Thymus (tissue), 11 donors: Measurements from ENCODE around the gene ABLIM2. TPM values are rescaled to one million over a fixed set of nuclear protein-coding genes. Genes with fewer than 3 reads are reported as not detected.

Experiments
- DNase-seq, 9 donors: peaks; one replicate each; pipeline ENCODE4 v3.0.0-alpha.2; 2013; ENCODE audit warnings: low spot score in 9 of 9, low read depth in 6 of 9, missing footprints in 1 of 9
- H3K27ac ChIP-seq, 2 donors: one replicate each; pipeline ENCODE4 v1.5.1; 2013; ENCODE audit warnings: control low read depth in 1 of 2, low read depth in 1 of 2, low read length in 1 of 2, mild to moderate bottlenecking in 1 of 2, moderate library complexity in 1 of 2
- H3K27me3 ChIP-seq, 2 donors: one replicate each; pipeline ENCODE4 v1.5.1; 2013; ENCODE audit warnings: low read length in 1 of 2; ENCODE audit not compliant: control insufficient read depth in 2 of 2, insufficient read depth in 1 of 2
- H3K36me3 ChIP-seq, 2 donors: one replicate each; pipeline ENCODE4 v1.5.1; 2013; ENCODE audit warnings: low read length in 1 of 2, mild to moderate bottlenecking in 1 of 2, moderate library complexity in 1 of 2; ENCODE audit not compliant: control insufficient read depth in 2 of 2, insufficient read depth in 2 of 2
- H3K4me1 ChIP-seq, 2 donors: one replicate each; pipeline ENCODE4 v1.5.1; 2013; ENCODE audit warnings: low read length in 2 of 2; ENCODE audit not compliant: control insufficient read depth in 2 of 2, insufficient read depth in 2 of 2
- H3K4me3 ChIP-seq, 2 donors: one replicate each; pipeline ENCODE4 v1.5.1; 2013; ENCODE audit warnings: low read length in 2 of 2, control low read depth in 1 of 2, mild to moderate bottlenecking in 1 of 2
- H3K9me3 ChIP-seq, 2 donors: one replicate each; pipeline ENCODE4 v1.5.1; 2013; ENCODE audit warnings: low read length in 1 of 2, mild to moderate bottlenecking in 1 of 2; ENCODE audit not compliant: control insufficient read depth in 2 of 2, insufficient read depth in 1 of 2
- WGBS: extraction: QIAGEN DNeasy Blood & Tissue Kit; methylation state at CpG from one replicate; pipeline ENCODE4 v1.1.7; 2013; 5-methylcytosine and 5-hydroxymethylcytosine counted together
- polyA plus RNA-seq: library from polyadenylated mRNA; stranded (reverse); fragments of 200-250 nt; gene quantifications from one replicate; pipeline ENCODE4 v1.2.3, GENCODE V29; 2013
- total RNA-seq: library from RNA; stranded (reverse); fragments of 120-200 nt; gene quantifications from one replicate; pipeline ENCODE4 v1.2.4, GENCODE V29; 2013
- donor health status: healthy.

The ABLIM2 gene
- total and polyA plus RNA-seq, 2 donors, result 1.0 to 7.4 TPM

DNA sequence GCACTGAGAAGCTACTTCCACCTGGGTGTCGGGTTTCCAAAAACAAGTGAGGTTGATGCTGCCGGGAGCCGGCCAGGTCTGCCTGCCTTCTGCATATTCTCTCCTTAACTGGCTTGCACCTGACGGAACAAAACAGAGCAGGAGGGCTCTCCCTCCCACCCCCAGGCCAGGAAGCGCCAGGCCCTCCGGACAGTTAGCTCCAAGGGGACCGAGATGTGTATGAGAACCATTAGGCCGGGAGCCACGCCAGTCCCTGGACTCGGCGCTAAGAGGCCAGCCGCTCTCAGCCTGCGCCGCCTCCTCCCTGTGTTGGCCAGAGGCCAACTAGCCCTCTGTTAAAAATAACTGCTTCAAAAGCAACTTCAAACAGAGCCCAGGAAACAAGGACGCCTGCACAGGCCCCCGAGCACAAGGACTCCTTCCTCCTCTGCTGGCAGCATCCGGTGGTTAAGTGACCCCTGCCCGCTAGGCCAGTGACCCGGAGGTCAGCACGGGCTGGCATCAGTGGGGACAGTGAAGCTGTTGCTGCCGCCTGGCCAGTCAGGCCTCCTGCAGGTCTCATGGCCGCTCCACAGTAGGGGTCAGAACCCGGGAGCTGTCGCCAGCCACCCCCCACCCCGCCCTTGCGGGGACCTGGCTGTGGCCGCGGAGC lies 107.9 kb downstream of the ABLIM2 start:
- 23% methylated on average over 28 of the region's 28 CpGs for WGBS
- no peaks in the 10 kb centered on the region for H3K36me3 ChIP-seq
- H3K4me1 ChIP-seq, result no peaks in the 10 kb centered on the region
- H3K4me3 ChIP-seq, result no peak overlapping the region
- DNase-seq, result no peak
- H3K27ac ChIP-seq, result no peak overlapping the region
- H3K9me3 ChIP-seq, result peaks cover 0 to 4% of the 10 kb centered on the region in 2 donors
- H3K27me3 ChIP-seq, result peaks cover 4 to 38% of the 10 kb centered on the region in 2 donors

- peaks cover 0 to under 1% of the 10 kb centered on the region in 2 donors for H3K9me3 ChIP-seq
- H3K27ac ChIP-seq, result no peak overlapping the region
- no peaks in the 10 kb centered on the region for H3K4me1 ChIP-seq
- no peak overlapping the region for H3K4me3 ChIP-seq
- WGBS, result 65% methylated on average over 4 of the region's 4 CpGs
- no peak for DNase-seq
- no peaks in the 10 kb centered on the region for H3K36me3 ChIP-seq
- H3K27me3 ChIP-seq, result peaks cover 4 to 41% of the 10 kb centered on the region in 2 donors
Measured at GRCh38 chr4:8050180-8050554, 108.4 kb downstream of the ABLIM2 start.

DNA sequence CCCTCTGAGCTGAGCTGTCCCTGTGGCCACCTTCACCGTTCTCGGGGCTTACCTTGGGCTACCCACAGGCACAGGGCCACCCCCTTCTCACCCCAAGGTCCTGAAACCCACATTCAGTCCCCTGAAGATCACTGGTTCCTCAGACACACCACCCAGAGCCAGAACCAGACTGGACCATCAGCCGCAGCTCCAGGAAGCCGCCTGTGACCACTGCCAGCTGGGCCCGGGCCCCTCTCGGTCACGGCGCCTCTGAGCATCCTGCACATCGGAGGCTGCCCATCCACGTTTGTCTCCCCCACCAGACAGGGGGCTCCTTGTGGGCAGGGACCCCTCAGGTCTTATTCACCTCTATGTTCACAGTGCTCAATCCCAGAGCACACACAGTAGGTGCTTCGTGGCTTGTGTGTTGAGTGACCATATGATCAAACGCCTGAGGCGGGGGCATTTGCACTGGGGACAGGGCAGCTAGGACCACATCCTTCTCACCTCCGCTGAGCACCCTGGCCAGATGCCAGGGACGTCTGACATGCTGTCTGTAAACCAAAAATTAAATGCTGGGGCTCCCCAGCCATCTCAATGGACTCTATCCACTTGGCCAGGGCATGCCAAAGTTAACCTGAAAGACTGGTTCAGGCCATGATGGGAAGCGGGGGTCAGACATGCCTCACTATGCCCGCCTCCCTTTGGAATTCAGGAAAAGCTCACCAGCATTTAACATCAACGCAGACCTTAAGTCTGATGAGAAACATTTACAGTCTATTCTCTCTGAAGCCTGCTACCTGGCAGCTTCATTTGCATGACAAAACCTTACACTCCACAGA lies 109.5 kb downstream of the ABLIM2 start:
- 83% methylated on average over 18 of the region's 18 CpGs for WGBS
- no peak for DNase-seq
- no peak overlapping the region for H3K4me3 ChIP-seq
- H3K9me3 ChIP-seq, result no peaks in the 10 kb centered on the region
- no peaks in the 10 kb centered on the region for H3K36me3 ChIP-seq
- H3K27ac ChIP-seq, result no peak overlapping the region
- H3K27me3 ChIP-seq, result peaks cover 4 to 48% of the 10 kb centered on the region in 2 donors
- no peaks in the 10 kb centered on the region for H3K4me1 ChIP-seq

GRCh38 chr4:8047837-8048678 lies 110.6 kb downstream of the ABLIM2 start:
- 81% methylated on average over 21 of the region's 21 CpGs for WGBS
- H3K4me1 ChIP-seq, result no peaks in the 10 kb centered on the region
- no peak for DNase-seq
- H3K27ac ChIP-seq, result no peak overlapping the region
- H3K9me3 ChIP-seq, result no peaks in the 10 kb centered on the region
- no peak overlapping the region for H3K4me3 ChIP-seq
- H3K27me3 ChIP-seq, result peaks cover 4 to 55% of the 10 kb centered on the region in 2 donors
- no peaks in the 10 kb centered on the region for H3K36me3 ChIP-seq

DNA sequence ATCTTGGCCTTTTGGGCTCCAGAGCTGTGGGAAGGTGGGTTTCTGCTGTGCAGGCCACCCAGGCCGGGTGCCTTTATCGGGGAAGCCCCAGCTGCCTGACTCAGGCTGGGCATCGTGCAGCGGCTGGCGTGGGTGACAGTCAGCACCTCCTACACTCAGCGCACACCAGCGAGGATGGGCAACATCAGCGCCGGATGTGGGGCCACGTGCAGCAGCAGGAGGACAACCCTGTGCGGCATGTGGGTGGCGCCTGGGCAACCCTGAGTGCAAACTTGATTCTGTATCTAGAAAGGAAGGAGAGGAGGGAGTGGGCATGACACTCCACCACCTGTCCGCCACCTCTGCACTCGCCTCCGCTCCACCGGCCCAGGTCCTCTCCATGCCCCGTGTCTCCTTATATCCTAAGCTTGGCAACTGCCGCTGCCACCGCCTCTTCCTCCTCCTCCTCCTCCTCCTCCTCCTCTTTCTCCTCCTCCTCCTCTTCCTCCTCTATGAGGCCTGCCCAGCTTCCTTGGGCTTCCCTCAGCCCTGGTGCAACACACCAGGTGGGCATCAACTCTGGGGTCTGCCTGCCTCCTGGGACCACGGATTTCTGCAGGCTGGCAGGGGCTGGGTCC lies 111.6 kb downstream of the ABLIM2 start:
- Histone ChIP-seq H3K36me3 (no peaks in the 10 kb centered on the region), H3K4me3 (no peak overlapping the region), H3K27ac (no peak overlapping the region), H3K27me3 (peaks cover 4 to 49% of the 10 kb centered on the region in 2 donors), H3K9me3 (no peaks in the 10 kb centered on the region), H3K4me1 (no peaks in the 10 kb centered on the region)
- WGBS, result 93% methylated on average over 20 of the region's 20 CpGs
- no peak for DNase-seq

- no peak for DNase-seq
- 92% methylated on average over 7 of the region's 7 CpGs for WGBS
Measured at GRCh38 chr4:8045909-8046308, 112.7 kb downstream of the ABLIM2 start.

GRCh38 chr4:8044699-8045098 lies 113.9 kb downstream of the ABLIM2 start:
- WGBS, result 53% methylated on average over 15 of the region's 15 CpGs
- Histone ChIP-seq H3K27ac (no peak overlapping the region), H3K27me3 (peaks cover 0 to 41% of the 10 kb centered on the region in 2 donors), H3K4me3 (no peak overlapping the region), H3K36me3 (no peaks in the 10 kb centered on the region), H3K9me3 (no peaks in the 10 kb centered on the region), H3K4me1 (no peaks in the 10 kb centered on the region)
- no peak for DNase-seq

More at GRCh38 chr4:8045909-8046308, 112.7 kb downstream of the ABLIM2 start:
- no peaks in the 10 kb centered on the region for H3K4me1 ChIP-seq
- H3K9me3 ChIP-seq, result no peaks in the 10 kb centered on the region
- no peaks in the 10 kb centered on the region for H3K36me3 ChIP-seq
- H3K27ac ChIP-seq, result no peak overlapping the region
- H3K4me3 ChIP-seq, result no peak overlapping the region
- peaks cover 4 to 51% of the 10 kb centered on the region in 2 donors for H3K27me3 ChIP-seq

DNA sequence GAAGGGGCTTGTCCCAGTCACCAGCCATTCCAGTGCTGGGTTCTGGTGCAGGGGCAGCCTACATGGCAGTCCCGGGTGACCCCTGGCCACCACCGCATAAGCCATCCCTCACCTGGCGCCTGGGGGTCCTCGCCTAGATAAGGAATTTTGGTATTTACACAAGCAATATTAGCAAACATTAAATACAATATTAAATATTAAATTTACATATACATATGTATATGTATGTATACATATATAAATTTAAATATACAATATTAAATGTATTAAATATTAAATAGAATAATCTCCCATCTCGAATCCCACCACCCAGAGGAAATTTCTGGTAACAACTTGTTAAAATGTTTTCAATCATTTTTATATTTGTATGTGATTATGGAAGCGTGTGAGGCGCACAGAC lies 114.4 kb downstream of the ABLIM2 start:
- no peak for DNase-seq
- no peaks in the 10 kb centered on the region for H3K4me1 ChIP-seq
- no peaks in the 10 kb centered on the region for H3K9me3 ChIP-seq
- H3K27me3 ChIP-seq, result peaks cover 0 to 40% of the 10 kb centered on the region in 2 donors
- H3K36me3 ChIP-seq, result no peaks in the 10 kb centered on the region
- no peak overlapping the region for H3K4me3 ChIP-seq
- no peak overlapping the region for H3K27ac ChIP-seq
- 93% methylated on average over 7 of the region's 7 CpGs for WGBS
